ENCODE measurements around the gene RHOA. TPM values are rescaled to one million over a fixed set of nuclear protein-coding genes. Genes with fewer than 3 reads are reported as not detected.

RHOA gene
- total and polyA plus RNA-seq, 7 experiments from 2014 or later = 212 to 576 (median 331) TPM

DNA sequence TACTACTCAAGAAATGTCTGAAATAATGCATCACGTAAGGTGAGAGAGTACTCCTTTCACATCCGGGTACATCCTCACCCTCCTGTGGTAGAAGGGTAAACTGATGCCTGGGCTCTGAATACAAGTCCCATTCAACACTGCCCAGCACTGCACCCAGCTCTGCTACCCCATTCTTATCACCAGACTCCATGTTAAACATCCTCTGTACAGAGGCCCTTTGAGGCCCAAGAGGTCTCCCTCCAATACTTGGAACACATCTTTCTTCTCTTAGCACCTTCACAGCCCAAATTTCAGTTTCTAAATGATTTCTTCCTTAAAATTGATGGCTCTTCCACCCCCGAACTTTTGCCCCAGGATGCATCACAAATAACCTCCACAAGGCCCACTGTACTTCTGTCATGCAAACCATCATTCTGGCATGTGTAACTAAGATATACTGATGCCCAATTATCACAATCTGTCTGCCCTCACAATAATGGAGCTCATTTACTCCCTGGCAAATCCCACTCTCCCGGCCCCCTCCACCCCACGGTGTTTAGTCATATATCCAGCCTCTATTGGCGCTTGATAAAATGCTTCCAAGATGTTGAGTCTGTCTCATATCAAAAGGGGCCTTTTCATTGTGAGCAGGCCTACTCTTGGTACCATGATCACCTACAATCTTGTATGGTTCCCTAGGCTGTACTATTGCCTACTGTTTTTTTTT lies 41.0 kb downstream of the RHOA start:
- H3K27ac Mint-ChIP-seq = peak overlapping the region in 8 of 9 donors; percentile 2 to 67 (median 57)
- H3K36me3 ChIP-seq (ENCODE audit: control insufficient read depth in 2 of 3, insufficient read depth in 3 of 3, low read length in 3 of 3) = peaks cover 3 to 83% (median 21%) of the 10 kb centered on the region in 3 experiments

DNA sequence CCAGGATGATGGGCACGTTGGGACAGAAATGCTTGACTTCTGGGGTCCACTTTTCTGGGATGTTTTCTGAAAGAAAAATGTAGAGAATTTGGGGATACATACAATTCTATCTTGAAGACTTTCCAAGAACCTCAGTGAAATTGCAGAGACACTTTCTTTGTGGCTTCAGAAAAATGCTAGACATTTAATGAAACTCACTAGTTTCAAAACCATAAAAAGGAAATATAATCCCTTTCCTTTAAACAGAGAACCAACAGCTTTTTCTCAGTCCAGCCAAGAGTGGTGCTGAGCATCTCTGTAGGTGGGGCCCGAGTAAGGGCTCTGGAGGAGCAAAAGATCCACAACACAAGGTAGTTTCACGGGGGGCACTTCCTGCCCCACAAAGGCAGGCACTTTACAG lies 49.2 kb downstream of the RHOA start:
- ATAC-seq = no peak

More for the DNA sequence above, 41.0 kb downstream of the RHOA start:
- H3K4me3 Mint-ChIP-seq = no peak overlapping the region
- H3K4me3 ChIP-seq (ENCODE audit: low read length) = no peak overlapping the region
- peaks cover 0 to 33% (median 21%) of the 10 kb centered on the region in 7 donors for H3K4me1 Mint-ChIP-seq
- no peaks in the 10 kb centered on the region for H3K9me3 ChIP-seq (ENCODE audit: control insufficient read depth in 2 of 3, low read length in 3 of 3)
- POLR2A ChIA-PET = interaction anchor here (0.7 kb wide), 1 partner anchor 958 kb away, joined by 4 read pairs; no protein-coding TSS in a partner anchor
- H3K9me3 Mint-ChIP-seq = no peaks in the 10 kb centered on the region
- H3K27ac ChIP-seq (ENCODE audit: low read depth, low read length) = no peak overlapping the region
- DNase-seq = no peak
- ATAC-seq = no peak
- H3K27me3 Mint-ChIP-seq = no peaks in the 10 kb centered on the region
- intact Hi-C loops (cut with micrococcal nuclease) = no loop called here
- H3K4me1 ChIP-seq (ENCODE audit: control insufficient read depth in 2 of 2, insufficient read depth in 2 of 2, low read length in 2 of 2) = no peaks in the 10 kb centered on the region
- H3K36me3 Mint-ChIP-seq = peaks cover 0 to 52% (median 25%) of the 10 kb centered on the region in 5 donors
- no peaks in the 10 kb centered on the region for H3K27me3 ChIP-seq (ENCODE audit: control insufficient read depth in 2 of 2, insufficient read depth in 2 of 2, low read length in 2 of 2)
- CTCF ChIA-PET = no interaction called here

DNA sequence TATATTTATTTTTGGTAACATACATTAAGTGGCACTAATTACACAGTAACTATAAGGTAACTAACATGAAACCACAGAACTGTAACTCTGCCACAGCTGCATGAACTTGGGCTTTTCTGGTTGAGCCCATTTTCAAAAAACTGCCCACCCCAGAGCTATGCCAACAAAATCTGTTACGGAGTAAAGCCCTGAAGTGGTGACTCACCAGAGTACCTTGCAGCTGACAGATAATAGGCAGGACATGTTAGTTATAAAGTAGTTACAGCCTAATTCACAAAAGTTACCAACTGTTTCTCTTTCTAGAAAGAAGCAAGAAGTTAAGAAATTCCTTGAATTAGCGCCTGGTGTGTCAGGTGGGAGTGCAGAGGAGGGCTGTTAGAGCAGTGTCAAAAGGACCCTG lies 52.2 kb downstream of the RHOA start:
- no peaks in the 10 kb centered on the region for H3K27me3 ChIP-seq (ENCODE audit: control insufficient read depth in 2 of 2, insufficient read depth in 2 of 2, low read length in 2 of 2)
- DNase-seq = no peak
- intact Hi-C loops (cut with micrococcal nuclease) = loop anchor here in 1 of 2 donors (5.0 kb wide), 1 partner anchor 68 kb away; the partner anchor contains the start of gene NICN1
- Mint-ChIP-seq H3K9me3 (peaks cover 0 to 1% (median 0%) of the 10 kb centered on the region in 11 donors), H3K4me3 (peak overlapping the region in 4 of 10 donors; percentile 88 to 98 (median 92)), H3K27me3 (no peaks in the 10 kb centered on the region), H3K36me3 (peaks cover 3 to 35% (median 18%) of the 10 kb centered on the region in 5 donors), H3K4me1 (peaks cover 14 to 43% (median 22%) of the 10 kb centered on the region in 7 donors), H3K27ac (peak overlapping the region in 8 of 9 donors; percentile 25 to 98 (median 91))
- peaks cover 17% of the 10 kb centered on the region in 2 donors for H3K4me1 ChIP-seq (ENCODE audit: control insufficient read depth in 2 of 2, insufficient read depth in 2 of 2, low read length in 2 of 2)
- H3K36me3 ChIP-seq (ENCODE audit: control insufficient read depth in 2 of 3, insufficient read depth in 3 of 3, low read length in 3 of 3) = peaks cover 5 to 50% (median 22%) of the 10 kb centered on the region in 3 experiments
- POLR2A ChIA-PET = interaction anchor here (1.6 to 6.7 kb wide), 2 partner anchors 21 to 47 kb away, joined by 5 to 80 read pairs; partner anchors contain the start of gene USP4
- no peaks in the 10 kb centered on the region for H3K9me3 ChIP-seq (ENCODE audit: control insufficient read depth in 2 of 3, low read length in 3 of 3)
- no peak overlapping the region for H3K4me3 ChIP-seq (ENCODE audit: low read length)
- peak overlapping the region; percentile 29 for H3K27ac ChIP-seq (ENCODE audit: low read depth, low read length)
- CTCF ChIA-PET = interaction anchor here (1.1 kb wide), 1 partner anchor 91 kb away, joined by 3 read pairs; no protein-coding TSS in a partner anchor
- ATAC-seq = no peak

More for the DNA sequence above, 49.2 kb downstream of the RHOA start:
- no peak overlapping the region for H3K4me3 ChIP-seq (ENCODE audit: low read length)
- Mint-ChIP-seq H3K36me3 (peaks cover 3 to 36% (median 17%) of the 10 kb centered on the region in 5 donors), H3K9me3 (no peaks in the 10 kb centered on the region), H3K27ac (peak overlapping the region in 7 of 9 donors; percentile 22 to 87 (median 70)), H3K4me3 (no peak overlapping the region), H3K27me3 (no peaks in the 10 kb centered on the region), H3K4me1 (peaks cover 4 to 26% (median 9%) of the 10 kb centered on the region in 7 donors)
- intact Hi-C loops (cut with micrococcal nuclease) = no loop called here
- no peaks in the 10 kb centered on the region for H3K9me3 ChIP-seq (ENCODE audit: control insufficient read depth in 2 of 3, low read length in 3 of 3)
- peaks cover 9 to 10% of the 10 kb centered on the region in 2 donors for H3K4me1 ChIP-seq (ENCODE audit: control insufficient read depth in 2 of 2, insufficient read depth in 2 of 2, low read length in 2 of 2)
- no peak overlapping the region for H3K27ac ChIP-seq (ENCODE audit: low read depth, low read length)
- H3K27me3 ChIP-seq (ENCODE audit: control insufficient read depth in 2 of 2, insufficient read depth in 2 of 2, low read length in 2 of 2) = no peaks in the 10 kb centered on the region
- ChIA-PET POLR2A (interaction anchor here (1.2 to 2.3 kb wide), 2 partner anchors 9 to 22 kb away, joined by 5 to 8 read pairs; partner anchors contain the start of gene USP4), CTCF (interaction anchor here (1.0 kb wide), 1 partner anchor 22 kb away, joined by 3 read pairs; no protein-coding TSS in a partner anchor)
- DNase-seq = no peak
- H3K36me3 ChIP-seq (ENCODE audit: control insufficient read depth in 2 of 3, insufficient read depth in 3 of 3, low read length in 3 of 3) = peaks cover 5 to 73% (median 22%) of the 10 kb centered on the region in 3 experiments

DNA sequence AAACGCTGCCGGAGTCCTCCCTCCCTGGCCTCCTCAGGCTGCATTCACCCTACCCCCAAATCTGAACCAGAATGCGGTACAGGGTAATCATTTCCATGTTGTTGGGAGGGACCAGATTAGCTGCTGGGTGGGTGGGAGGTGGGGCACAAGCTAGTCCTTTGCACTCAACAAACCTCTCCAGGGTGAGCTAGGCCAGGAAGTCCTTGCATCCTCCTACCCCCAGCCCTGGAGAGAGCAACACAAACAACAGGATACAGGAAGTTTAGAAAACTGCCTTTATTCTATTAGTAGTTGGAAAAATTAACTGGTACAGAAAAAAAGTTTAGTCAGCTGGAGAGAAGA lies 52.9 kb downstream of the RHOA start:
- ATAC-seq (peak; percentile 4), DNase-seq (peak in 1 of 9 donors; percentile 11)
- Histone ChIP-seq H3K36me3 (ENCODE audit: control insufficient read depth in 2 of 3, insufficient read depth in 3 of 3, low read length in 3 of 3) (peaks cover 5 to 47% (median 22%) of the 10 kb centered on the region in 3 experiments), H3K9me3 (ENCODE audit: control insufficient read depth in 2 of 3, low read length in 3 of 3) (no peaks in the 10 kb centered on the region), H3K27ac (ENCODE audit: low read depth, low read length) (peak overlapping the region; percentile 81), H3K4me1 (ENCODE audit: control insufficient read depth in 2 of 2, insufficient read depth in 2 of 2, low read length in 2 of 2) (peaks cover 17% of the 10 kb centered on the region in 2 donors), H3K27me3 (ENCODE audit: control insufficient read depth in 2 of 2, insufficient read depth in 2 of 2, low read length in 2 of 2) (no peaks in the 10 kb centered on the region), H3K4me3 (ENCODE audit: low read length) (peak overlapping the region; percentile 85)
- Mint-ChIP-seq H3K9me3 (peaks cover 0 to 1% (median 0%) of the 10 kb centered on the region in 11 donors), H3K27ac (peak overlapping the region; percentile 25 to 98 (median 92)), H3K27me3 (no peaks in the 10 kb centered on the region), H3K4me3 (peak overlapping the region; percentile 88 to 99 (median 92)), H3K4me1 (peaks cover 14 to 43% (median 25%) of the 10 kb centered on the region in 7 donors), H3K36me3 (peaks cover 3 to 38% (median 18%) of the 10 kb centered on the region in 5 donors)
- ChIA-PET POLR2A (interaction anchor here (0.7 to 6.7 kb wide), 7 partner anchors 17 to 70 kb away, joined by 3 to 80 read pairs (median 4); partner anchors contain the start of genes NICN1, RHOA and USP4), CTCF (interaction anchor here (1.2 to 2.6 kb wide), 2 partner anchors 19 to 91 kb away, joined by 3 to 12 read pairs; partner anchors contain the start of gene USP4)
- intact Hi-C loops (cut with micrococcal nuclease) = loop anchor here (1.0 to 5.0 kb wide), 5 partner anchors 19 to 111 kb away; partner anchors contain the start of genes TCTA (in 2 of the 2), USP4 (in 2 of the 2), DAG1 (in 1 of the 2) and NICN1 (in 1 of the 2)

DNA sequence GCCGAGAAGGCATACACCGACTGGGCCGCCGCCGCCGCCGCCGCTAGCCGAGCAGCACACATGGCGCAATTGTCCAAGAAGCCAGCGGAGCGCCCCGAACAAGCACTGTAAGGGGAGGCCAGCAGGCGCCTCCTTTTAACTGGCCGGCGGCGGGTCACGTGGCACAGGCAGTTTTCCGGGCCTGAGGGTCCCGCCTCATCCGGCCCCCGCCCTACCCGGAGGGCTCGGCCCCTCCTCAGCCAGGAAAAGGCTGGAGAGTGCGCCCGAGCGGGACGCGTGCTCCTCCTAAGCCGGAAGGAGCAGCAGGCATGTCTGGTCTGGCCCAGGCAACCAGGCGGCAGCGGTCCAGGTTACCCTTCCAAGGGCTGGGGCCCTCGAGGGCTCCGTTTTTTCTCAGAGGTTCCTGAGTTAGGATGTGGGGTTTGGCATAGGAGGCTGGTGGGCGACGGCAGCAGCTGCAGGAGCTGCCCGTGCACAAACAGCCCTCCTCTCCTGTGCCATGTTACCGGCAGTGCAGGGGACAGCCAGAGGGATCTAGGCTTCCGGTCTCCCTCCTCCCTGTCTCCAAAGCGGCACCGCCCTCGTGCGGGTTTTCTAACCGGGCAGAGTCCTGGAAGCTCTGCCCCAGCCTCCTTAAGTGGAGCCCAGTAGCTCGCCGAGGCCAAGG lies 53.4 kb downstream of the RHOA start, which contains the start of gene GPX1:
TSS of gene GPX1 (minus strand) at position 137 of the 667 bp plus-strand sequence. CDS start at position 62, 75 bp downstream.
- H3K27me3 ChIP-seq (ENCODE audit: control insufficient read depth in 2 of 2, insufficient read depth in 2 of 2, low read length in 2 of 2) = no peaks in the 10 kb centered on the region
- CTCF ChIA-PET = interaction anchor here (1.2 to 2.6 kb wide), 3 partner anchors 16 to 91 kb away, joined by 3 to 12 read pairs (median 3); partner anchors contain the start of gene USP4
- H3K36me3 Mint-ChIP-seq = peaks cover 3 to 38% (median 18%) of the 10 kb centered on the region in 5 donors

More for the DNA sequence above, 53.4 kb downstream of the RHOA start, which contains the start of gene GPX1:
- Mint-ChIP-seq H3K27ac (peak within 1 kb of the TSS; percentile 92 to 98 (median 95)), H3K4me3 (peak within 1 kb of the TSS; percentile 88 to 99 (median 92)), H3K27me3 (no peaks in the 10 kb centered on the region), H3K4me1 (peaks cover 14 to 43% (median 25%) of the 10 kb centered on the region in 7 donors), H3K9me3 (peaks cover 0 to 1% (median 0%) of the 10 kb centered on the region in 11 donors)
- intact Hi-C loops (cut with micrococcal nuclease) = loop anchor here (1.0 to 5.0 kb wide), 5 partner anchors 18 to 112 kb away; partner anchors contain the start of genes TCTA (in 2 of the 2), USP4 (in 2 of the 2), DAG1 (in 1 of the 2) and NICN1 (in 1 of the 2)
- H3K9me3 ChIP-seq (ENCODE audit: control insufficient read depth in 2 of 3, low read length in 3 of 3) = no peaks in the 10 kb centered on the region
- H3K4me1 ChIP-seq (ENCODE audit: control insufficient read depth in 2 of 2, insufficient read depth in 2 of 2, low read length in 2 of 2) = peaks cover 17% of the 10 kb centered on the region in 2 donors
- peak within 1 kb of the TSS; percentile 81 for H3K27ac ChIP-seq (ENCODE audit: low read depth, low read length)
- ATAC-seq = peak; percentile 87
- POLR2A ChIA-PET = interaction anchor here (0.7 to 6.7 kb wide), 9 partner anchors 13 to 71 kb away, joined by 3 to 80 read pairs (median 4); partner anchors contain the start of genes NICN1, RHOA and USP4
- H3K36me3 ChIP-seq (ENCODE audit: control insufficient read depth in 2 of 3, insufficient read depth in 3 of 3, low read length in 3 of 3) = peaks cover 5 to 42% (median 22%) of the 10 kb centered on the region in 3 experiments
- H3K4me3 ChIP-seq (ENCODE audit: low read length) = peak within 1 kb of the TSS; percentile 85
- DNase-seq = peak; percentile 45 to 89 (median 57)

Measured in naive thymus-derived CD4-positive, alpha-beta T cell (primary cell).